Activated naive CD8-positive, alpha-beta T cell treated with anti-CD3 and anti-CD28 coated beads for 36 hours (primary cell): ENCODE measurements around the gene RBM10. TPM values are rescaled to one million over a fixed set of nuclear protein-coding genes. Genes with fewer than 3 reads are reported as not detected.
"Not testable (repeated sequence)": the region's sequence is repeated elsewhere in the genome, so short reads cannot be mapped to it uniquely, and the experiment has no call there.

Source experiments
- DNase-seq: peaks from one replicate; pipeline ENCODE4 v3.0.0; 2021
- H3K27ac Mint-ChIP-seq: one replicate; pipeline ENCODE4 v1.8.0; 2022; ENCODE audit warnings: mild to moderate bottlenecking, moderate library complexity, mixed read lengths
- H3K27me3 Mint-ChIP-seq: one replicate; pipeline ENCODE4 v1.8.0; 2022; ENCODE audit warnings: mild to moderate bottlenecking, mixed read lengths
- H3K36me3 Mint-ChIP-seq: one replicate; pipeline ENCODE4 v1.8.0; 2021; ENCODE audit warnings: mild to moderate bottlenecking, mixed read lengths
- H3K4me1 Mint-ChIP-seq: one replicate; pipeline ENCODE4 v1.8.0; 2021; ENCODE audit warnings: mixed read lengths
- H3K4me3 Mint-ChIP-seq: one replicate; pipeline ENCODE4 v1.8.0; 2022; ENCODE audit warnings: mild to moderate bottlenecking, moderate library complexity, mixed read lengths
- H3K9me3 Mint-ChIP-seq: one replicate; pipeline ENCODE4 v1.8.0; 2022; ENCODE audit warnings: mixed read lengths
- total RNA-seq, 2 experiments: library from RNA; stranded (reverse); gene quantifications; one replicate each; pipeline ENCODE4 v1.2.3, GENCODE V29; 2021

The RBM10 gene, protein sequence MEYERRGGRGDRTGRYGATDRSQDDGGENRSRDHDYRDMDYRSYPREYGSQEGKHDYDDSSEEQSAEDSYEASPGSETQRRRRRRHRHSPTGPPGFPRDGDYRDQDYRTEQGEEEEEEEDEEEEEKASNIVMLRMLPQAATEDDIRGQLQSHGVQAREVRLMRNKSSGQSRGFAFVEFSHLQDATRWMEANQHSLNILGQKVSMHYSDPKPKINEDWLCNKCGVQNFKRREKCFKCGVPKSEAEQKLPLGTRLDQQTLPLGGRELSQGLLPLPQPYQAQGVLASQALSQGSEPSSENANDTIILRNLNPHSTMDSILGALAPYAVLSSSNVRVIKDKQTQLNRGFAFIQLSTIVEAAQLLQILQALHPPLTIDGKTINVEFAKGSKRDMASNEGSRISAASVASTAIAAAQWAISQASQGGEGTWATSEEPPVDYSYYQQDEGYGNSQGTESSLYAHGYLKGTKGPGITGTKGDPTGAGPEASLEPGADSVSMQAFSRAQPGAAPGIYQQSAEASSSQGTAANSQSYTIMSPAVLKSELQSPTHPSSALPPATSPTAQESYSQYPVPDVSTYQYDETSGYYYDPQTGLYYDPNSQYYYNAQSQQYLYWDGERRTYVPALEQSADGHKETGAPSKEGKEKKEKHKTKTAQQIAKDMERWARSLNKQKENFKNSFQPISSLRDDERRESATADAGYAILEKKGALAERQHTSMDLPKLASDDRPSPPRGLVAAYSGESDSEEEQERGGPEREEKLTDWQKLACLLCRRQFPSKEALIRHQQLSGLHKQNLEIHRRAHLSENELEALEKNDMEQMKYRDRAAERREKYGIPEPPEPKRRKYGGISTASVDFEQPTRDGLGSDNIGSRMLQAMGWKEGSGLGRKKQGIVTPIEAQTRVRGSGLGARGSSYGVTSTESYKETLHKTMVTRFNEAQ
- total RNA-seq, result 10 to 100 TPM; 67.2 to 69.0 TPM

DNA sequence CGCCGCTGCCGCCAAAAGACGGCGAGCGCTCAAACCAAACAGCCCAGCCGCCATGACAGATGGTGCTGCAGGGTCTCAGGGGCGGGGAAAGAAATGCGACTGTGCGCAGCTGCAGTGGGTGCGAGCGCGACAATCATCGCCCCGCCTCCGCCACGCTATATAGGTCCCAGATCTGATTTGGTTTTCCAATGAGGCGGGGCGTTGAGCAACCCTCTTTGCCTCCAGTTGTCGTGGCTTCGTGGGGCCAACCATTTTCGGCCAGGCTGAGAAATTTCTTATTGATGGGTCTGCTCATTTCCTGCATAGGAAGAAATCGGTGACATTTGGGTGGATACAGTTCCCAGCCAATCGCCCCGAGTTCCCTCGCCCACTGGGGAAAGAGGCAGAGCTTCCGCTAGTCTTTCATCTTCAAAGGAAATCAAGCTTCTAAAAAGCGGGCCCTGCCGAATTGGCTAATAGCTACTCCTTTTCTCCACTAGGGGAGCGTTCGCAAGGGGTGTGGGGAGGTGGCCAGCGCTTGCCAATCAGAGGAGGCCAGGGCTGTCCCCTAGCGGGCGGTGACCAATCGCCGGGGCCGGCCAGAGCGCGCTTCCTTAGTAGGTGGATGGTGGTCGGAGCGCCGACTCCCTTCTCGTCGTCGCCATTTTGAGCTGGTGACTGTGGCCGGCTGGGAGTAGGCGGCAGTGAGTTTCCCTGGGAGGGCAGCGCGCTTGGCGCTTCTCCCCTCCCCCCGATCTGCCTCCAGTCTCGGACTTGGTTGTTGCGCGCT, at the start of gene RBM10, which contains the start of gene NDUFB11:
Gene RBM10 (plus strand): TSS at position 596 of the 769 bp plus-strand sequence. CDS start 2,261 bp downstream, outside the sequence.
Gene NDUFB11 (minus strand): TSS at position 77 of the 769 bp plus-strand sequence. CDS start 23 bp downstream, at position 54.
- DNase-seq, result peak; percentile 92
- H3K36me3 Mint-ChIP-seq, result peaks cover 48% of the 10 kb centered on the region
- H3K27me3 Mint-ChIP-seq, result no peaks in the 10 kb centered on the region
- H3K27ac Mint-ChIP-seq, result peak within 1 kb of the TSS; percentile 99
- H3K9me3 Mint-ChIP-seq, result no peaks in the 10 kb centered on the region
- peak within 1 kb of the TSS; percentile 97 for H3K4me3 Mint-ChIP-seq
- H3K4me1 Mint-ChIP-seq, result peaks cover 19% of the 10 kb centered on the region

DNA sequence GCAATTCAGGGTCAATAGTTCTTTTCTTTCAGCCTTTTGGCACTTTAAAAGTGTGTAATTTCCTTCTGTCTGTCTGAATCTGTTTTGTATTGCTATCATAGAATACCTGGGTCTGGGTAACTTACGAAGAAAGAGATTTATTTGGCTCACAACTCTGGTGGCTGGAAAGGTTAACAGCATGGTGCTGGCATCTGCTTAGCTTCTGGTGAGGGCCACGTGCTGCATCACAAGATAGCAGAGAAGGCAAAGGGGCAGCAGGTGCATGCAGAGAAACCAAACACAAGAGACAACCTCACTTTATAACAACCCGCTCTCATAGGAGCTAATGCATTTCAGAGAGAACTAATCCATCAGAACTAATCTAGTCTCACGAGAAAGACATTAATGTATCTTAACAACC, 48.0 kb upstream of the RBM10 start:
- no peaks in the 10 kb centered on the region for H3K9me3 Mint-ChIP-seq
- H3K36me3 Mint-ChIP-seq, result no peaks in the 10 kb centered on the region
- no peaks in the 10 kb centered on the region for H3K27me3 Mint-ChIP-seq
- H3K4me3 Mint-ChIP-seq, result no peak overlapping the region
- no peak overlapping the region for H3K27ac Mint-ChIP-seq
- no peaks in the 10 kb centered on the region for H3K4me1 Mint-ChIP-seq
- DNase-seq, result no peak

DNA sequence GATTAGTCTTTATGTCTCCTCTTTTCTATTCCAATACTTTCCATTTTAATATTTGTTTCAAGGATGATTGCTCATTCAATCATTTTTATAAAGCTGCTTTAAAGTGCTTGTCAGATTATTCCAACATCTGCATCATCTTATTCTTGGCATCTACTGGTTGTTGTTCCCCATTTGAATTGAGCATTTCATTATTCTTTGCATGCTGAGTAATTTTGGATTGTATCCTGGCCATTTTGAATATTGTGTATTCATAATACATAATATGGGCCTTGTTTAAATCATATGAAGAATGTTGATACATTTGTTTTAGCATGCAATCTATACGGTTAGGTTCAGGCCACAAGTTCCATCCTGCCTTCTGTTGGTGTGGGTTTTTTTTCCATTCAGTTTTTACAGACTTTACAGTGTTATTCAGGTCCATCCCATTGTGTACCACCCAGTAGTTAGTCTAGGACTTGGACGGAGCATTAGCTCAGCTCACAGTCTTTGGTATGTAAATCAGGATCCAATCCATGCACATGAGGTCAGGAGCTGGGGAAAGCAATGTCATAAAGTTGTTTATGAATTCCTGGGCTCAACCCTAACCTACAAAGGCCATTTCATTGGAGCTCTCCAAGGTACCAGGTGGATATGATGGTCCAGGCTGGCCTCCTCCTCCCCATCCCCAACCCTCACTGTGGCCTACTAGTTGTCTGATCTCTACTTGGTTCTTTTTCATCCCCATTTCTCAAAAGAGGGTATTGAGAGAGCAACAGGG, 46.5 kb upstream of the RBM10 start:
- H3K27me3 Mint-ChIP-seq, result no peaks in the 10 kb centered on the region
- no peaks in the 10 kb centered on the region for H3K36me3 Mint-ChIP-seq
- no peak for DNase-seq
- no peaks in the 10 kb centered on the region for H3K9me3 Mint-ChIP-seq
- no peak overlapping the region for H3K27ac Mint-ChIP-seq
- H3K4me1 Mint-ChIP-seq, result no peaks in the 10 kb centered on the region
- H3K4me3 Mint-ChIP-seq, result no peak overlapping the region

DNA sequence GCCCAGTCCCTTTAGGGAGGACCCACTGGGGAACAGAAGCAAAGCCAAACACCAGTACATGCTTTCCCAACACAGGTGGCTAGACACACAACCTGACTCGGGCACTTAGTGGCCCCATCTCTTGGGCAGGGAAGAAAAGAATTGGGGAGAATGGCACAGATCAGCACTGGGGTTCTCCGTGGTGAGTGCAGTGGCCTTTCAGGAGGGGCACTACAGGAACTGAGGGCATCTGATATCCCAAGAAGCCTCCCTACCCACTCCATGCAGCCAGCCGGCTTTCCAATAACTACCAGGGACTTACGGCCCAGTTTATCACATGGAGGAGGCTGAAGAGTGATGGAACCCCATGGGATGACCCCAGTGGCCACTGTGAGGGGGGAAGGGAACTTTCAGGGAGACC, 43.8 kb upstream of the RBM10 start:
- H3K4me1 Mint-ChIP-seq, result no peaks in the 10 kb centered on the region
- no peak overlapping the region for H3K27ac Mint-ChIP-seq
- H3K27me3 Mint-ChIP-seq, result no peaks in the 10 kb centered on the region
- no peak for DNase-seq
- H3K9me3 Mint-ChIP-seq, result no peaks in the 10 kb centered on the region
- H3K4me3 Mint-ChIP-seq, result no peak overlapping the region
- H3K36me3 Mint-ChIP-seq, result no peaks in the 10 kb centered on the region

DNA sequence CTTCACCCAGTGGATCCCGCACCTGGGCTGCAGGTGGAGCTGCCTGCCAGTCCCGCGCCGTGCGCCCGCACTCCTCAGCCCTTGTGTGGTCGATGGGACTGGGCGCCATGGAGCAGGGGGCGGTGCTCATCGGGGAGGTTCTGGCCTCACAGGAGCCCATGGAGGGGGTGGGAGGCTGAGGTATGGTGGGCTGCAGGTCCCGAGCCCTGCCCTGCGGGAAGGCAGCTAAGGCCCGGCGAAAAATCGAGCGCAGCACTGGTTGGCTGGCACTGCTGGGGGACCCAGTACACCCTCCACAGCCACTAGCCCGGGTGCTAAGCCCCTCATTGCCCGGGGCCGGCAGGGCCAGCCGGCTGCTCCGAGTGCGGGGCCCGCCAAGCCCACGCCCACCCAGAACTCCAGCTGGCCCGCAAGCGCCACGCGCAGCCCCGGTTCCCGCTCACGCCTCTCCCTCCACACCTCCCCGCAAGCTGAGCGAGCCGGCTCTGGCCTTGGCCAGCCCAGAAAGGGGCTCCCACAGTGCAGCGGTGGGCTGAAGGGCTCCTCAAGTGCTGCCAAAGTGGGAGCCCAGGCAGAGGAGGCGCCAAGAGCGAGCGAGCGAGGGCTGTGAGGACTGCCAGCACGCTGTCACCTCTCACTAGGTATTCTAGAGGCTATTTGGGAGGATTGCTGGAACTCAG, 33.9 kb upstream of the RBM10 start:
- not testable (repeated sequence) for H3K9me3 Mint-ChIP-seq, H3K4me1 Mint-ChIP-seq

DNA sequence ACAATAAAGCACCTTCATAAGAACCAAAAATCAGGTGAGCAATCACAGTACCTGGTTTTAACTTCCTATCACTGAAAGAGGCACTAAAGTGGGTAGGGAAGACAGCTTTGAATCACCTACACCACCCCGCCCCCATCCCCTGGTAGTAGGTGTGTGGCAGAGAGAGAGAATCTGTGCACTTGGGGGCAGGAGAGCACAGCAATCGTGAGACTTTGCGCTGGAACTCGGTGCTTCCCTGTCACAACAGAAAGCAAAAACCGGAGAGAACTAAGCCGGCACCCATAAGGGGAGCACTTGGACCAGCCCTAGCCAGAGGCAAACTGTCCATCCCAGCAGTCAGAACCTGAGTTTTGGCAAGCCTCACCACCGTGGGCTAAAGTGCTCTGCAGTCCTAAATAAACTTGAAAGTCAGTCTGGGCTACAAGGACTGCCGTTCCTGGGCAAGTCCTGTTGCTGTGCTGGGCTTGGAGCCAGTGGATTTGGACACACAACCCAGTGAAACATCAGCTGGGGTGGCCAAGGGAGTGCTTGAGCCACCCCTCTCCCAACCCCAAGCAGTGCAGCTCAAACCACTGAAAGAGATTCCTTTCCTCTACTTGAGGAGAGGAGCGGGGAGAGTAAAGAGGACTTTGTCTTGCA, 32.6 kb upstream of the RBM10 start:
- Mint-ChIP-seq H3K27me3 (no peaks in the 10 kb centered on the region), H3K4me1 (no peaks in the 10 kb centered on the region), H3K36me3 (no peaks in the 10 kb centered on the region), H3K27ac (no peak overlapping the region), H3K4me3 (no peak overlapping the region), H3K9me3 (no peaks in the 10 kb centered on the region)
- DNase-seq, result no peak

More for the DNA sequence above, 33.9 kb upstream of the RBM10 start:
- not testable (repeated sequence) for H3K36me3 Mint-ChIP-seq, H3K4me3 Mint-ChIP-seq, H3K27ac Mint-ChIP-seq, H3K27me3 Mint-ChIP-seq, DNase-seq

DNA sequence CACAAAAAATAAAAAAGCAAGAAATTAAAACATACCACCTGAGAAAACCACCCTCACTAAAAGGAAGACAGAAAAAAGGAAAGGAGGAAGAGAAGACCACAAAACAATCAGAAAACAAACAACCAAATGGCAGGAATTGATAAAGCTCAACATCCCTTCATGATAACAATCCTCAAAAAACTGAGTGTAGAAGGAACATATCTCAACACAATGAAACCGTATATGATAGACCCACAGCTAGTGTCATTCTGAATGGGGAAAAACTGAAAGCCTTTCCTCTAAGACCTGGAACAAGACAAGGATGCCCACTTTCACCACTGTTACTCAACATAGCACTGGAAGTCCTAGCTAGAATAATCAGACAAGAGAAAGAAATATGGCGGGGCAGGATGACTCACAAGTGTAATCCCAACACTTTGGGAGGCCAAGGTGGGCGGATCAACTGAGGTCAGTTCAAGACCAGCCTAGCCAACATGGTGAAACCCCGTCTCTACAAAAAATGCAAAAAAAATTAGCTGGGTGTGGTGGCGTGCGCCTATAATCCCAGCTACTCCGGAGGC, 28.4 kb upstream of the RBM10 start:
- not testable (repeated sequence) for H3K9me3 Mint-ChIP-seq, DNase-seq, H3K27me3 Mint-ChIP-seq, H3K36me3 Mint-ChIP-seq, H3K4me3 Mint-ChIP-seq, H3K27ac Mint-ChIP-seq, H3K4me1 Mint-ChIP-seq

DNA sequence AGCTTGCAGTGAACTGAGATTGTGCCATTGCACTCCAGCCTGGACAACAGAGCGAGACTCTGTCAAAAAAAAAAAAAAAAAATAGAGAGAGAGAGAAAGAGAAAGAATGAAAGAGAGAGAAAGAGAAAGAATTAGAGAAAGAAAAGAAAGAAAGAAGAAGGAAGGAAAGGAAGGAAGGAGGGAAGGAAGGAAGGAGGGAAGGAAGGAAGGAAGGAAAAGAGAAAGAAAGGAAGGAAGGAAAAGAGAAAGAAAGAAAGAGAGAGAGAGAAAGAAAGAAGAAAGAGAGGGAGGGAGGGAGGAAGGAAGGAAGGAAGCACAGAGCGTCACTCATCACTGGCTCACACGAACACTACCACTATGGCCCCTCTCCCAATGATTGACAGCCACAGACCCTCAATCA, 20.6 kb upstream of the RBM10 start:
- not testable (repeated sequence) for H3K36me3 Mint-ChIP-seq, H3K4me3 Mint-ChIP-seq, H3K4me1 Mint-ChIP-seq, H3K9me3 Mint-ChIP-seq, H3K27ac Mint-ChIP-seq, H3K27me3 Mint-ChIP-seq, DNase-seq

DNA sequence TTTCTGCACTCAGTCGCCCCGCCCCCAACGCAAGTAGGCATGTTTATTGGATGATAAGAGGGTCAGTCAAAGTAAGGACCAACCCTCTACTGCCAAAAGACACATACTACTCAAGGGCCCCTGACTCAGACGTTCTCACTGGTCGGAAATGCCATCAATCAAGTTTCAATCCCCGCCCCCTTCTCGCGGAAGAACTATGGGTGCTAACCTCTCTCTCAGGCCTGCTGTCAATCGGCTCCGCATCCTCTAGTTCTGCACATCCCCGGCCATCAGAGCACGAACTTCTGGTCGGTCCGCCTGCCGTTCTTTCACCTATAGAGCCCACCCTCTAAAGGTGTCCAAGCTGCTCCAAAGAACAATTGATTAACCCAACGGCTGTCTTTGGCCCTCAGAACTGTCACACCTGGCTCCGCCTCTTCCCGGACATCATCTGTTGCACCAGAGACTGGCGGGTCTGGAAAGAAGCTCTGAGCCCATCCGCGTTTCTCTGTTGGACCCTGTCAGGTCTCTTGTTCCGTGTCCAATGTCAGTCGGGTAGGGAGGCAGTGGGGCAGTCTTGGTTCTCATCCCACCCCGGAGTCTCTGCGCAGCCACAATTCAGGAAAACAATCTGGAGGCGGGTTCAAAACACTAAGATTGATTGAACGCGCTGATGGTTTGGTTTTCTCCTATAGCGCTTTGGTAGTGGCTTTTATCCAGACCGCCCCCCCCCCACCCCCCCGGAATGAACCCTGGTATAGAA, 15.7 kb upstream of the RBM10 start:
- H3K36me3 Mint-ChIP-seq, result no peaks in the 10 kb centered on the region
- no peaks in the 10 kb centered on the region for H3K4me1 Mint-ChIP-seq
- H3K9me3 Mint-ChIP-seq, result no peaks in the 10 kb centered on the region
- DNase-seq, result peak; percentile 85
- peak overlapping the region; percentile 98 for H3K4me3 Mint-ChIP-seq
- no peaks in the 10 kb centered on the region for H3K27me3 Mint-ChIP-seq
- H3K27ac Mint-ChIP-seq, result peak overlapping the region; percentile 99

DNA sequence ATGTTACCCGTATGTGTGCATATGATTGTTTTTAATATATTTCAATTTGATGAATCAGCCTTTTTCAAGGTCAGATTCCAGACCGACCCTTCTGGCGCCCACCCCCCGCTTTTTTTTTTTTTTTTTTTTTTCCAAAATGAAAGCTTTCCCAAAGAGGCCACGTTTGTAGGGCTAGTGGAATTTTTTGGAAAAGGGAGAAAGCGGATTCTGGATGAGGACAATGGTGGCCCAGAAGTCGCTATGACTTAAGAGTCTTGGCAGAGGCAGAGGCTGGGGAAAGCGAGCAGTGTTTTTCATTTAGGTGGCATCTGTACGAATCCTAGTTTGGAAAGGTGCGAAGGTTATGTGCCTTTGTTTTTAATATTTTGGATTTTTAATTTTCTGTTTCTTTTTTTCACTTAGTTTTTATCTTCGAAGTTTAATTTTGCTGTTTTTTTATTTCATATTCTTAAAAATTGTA, 15.1 kb upstream of the RBM10 start:
- no peak for DNase-seq
- Mint-ChIP-seq H3K27me3 (no peaks in the 10 kb centered on the region), H3K36me3 (no peaks in the 10 kb centered on the region), H3K9me3 (no peaks in the 10 kb centered on the region), H3K4me3 (peak overlapping the region; percentile 98), H3K4me1 (no peaks in the 10 kb centered on the region), H3K27ac (peak overlapping the region; percentile 5)

DNA sequence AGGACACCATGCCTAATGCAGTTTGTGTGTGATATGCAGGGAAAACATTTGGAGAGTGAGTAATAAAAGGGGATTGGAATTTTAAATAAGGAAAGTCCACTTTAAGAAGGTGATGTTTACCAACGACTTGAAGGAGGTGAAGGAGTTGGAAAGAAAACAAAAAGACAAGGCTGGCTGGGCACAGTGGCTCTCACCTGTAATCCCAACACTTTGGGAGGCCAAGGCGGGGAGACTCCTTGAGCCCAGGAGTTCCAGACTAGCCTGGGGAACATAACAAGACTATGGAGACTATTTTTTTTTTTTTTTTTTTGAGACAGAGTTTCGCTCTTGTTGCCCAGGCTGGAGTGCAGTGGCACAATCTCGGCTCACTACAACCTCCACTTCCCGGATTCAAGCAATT, 11.5 kb upstream of the RBM10 start:
- Mint-ChIP-seq H3K27ac (peak overlapping the region; percentile 16), H3K4me1 (no peaks in the 10 kb centered on the region), H3K4me3 (no peak overlapping the region), H3K27me3 (no peaks in the 10 kb centered on the region), H3K36me3 (no peaks in the 10 kb centered on the region), H3K9me3 (no peaks in the 10 kb centered on the region)
- DNase-seq, result no peak

DNA sequence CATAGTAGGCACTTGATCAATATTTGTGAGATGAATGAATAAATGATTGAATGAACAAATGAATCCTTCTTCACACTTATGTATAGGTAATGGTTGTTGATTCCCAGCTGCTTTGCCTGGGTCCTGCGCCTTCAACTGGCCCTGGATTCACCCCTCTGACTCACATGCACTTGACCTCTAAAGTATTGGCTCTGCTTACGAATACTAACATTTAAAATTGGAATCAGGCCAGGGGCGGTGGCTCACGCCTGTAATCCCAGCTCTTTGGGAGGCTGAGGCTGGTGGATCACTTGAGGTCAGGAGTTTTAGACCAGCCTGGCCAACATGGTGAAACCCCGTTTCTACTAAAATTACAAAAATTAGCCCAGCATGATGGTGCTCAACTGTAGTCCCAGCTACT, 9.4 kb upstream of the RBM10 start:
- not testable (repeated sequence) for H3K27me3 Mint-ChIP-seq

DNA sequence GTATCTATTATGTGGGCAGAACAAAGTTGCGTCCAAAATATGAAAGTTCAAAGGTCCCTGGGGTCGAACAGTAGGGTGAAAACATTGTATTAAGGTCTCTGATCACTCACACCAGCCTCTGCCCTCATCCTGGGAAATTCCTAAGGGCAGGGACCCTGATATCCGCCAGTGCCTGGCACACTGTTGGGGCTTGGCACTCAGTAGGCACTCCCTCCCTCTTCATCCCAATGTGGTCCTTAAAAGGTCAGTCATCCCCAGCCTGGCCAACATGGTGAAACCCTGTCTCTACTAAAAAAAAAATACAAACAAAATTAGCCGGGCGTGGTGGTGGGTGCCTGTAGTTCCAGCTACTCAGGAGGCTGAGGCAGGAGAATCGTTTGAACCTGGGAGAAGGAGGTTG, 6.8 kb upstream of the RBM10 start:
- DNase-seq, result no peak
- peaks cover 7% of the 10 kb centered on the region for H3K4me1 Mint-ChIP-seq
- peaks cover 21% of the 10 kb centered on the region for H3K36me3 Mint-ChIP-seq
- H3K27me3 Mint-ChIP-seq, result no peaks in the 10 kb centered on the region
- H3K27ac Mint-ChIP-seq, result no peak overlapping the region
- no peak overlapping the region for H3K4me3 Mint-ChIP-seq
- H3K9me3 Mint-ChIP-seq, result no peaks in the 10 kb centered on the region

More for the DNA sequence above, 9.4 kb upstream of the RBM10 start:
- not testable (repeated sequence) for H3K27ac Mint-ChIP-seq, H3K4me1 Mint-ChIP-seq, H3K9me3 Mint-ChIP-seq, H3K36me3 Mint-ChIP-seq, H3K4me3 Mint-ChIP-seq, DNase-seq
